Right atrium auricular region (tissue), 2 donors: Measurements from ENCODE around the gene L3HYPDH. TPM values are rescaled to one million over a fixed set of nuclear protein-coding genes. Genes with fewer than 3 reads are reported as not detected.

Experiments
- DNase-seq: peaks from one replicate; pipeline ENCODE4 v3.0.0-alpha.2; 2019; ENCODE audit warnings: low spot score
- H3K27ac ChIP-seq, 2 donors: fragments of 200-600 bp; sonication (generic); 1 replicate in 1 of 2; 2 replicates in 1 of 2; pipeline ENCODE4 v1.5.1; 2016 to 2019
- H3K27me3 ChIP-seq, 2 donors: fragments of 200-600 bp; sonication (generic); one replicate each; pipeline versions ENCODE4 v1.5.1 to v1.6.0; 2017 to 2019
- H3K36me3 ChIP-seq: fragments of 200-600 bp; sonication (generic); one replicate; pipeline ENCODE4 v1.5.1; 2016
- H3K4me1 ChIP-seq, 2 donors: fragments of 200-600 bp; sonication (generic); one replicate each; pipeline versions ENCODE4 v1.5.1 to v1.6.0; 2017 to 2019
- H3K4me3 ChIP-seq, 2 donors: fragments of 200-600 bp; sonication (generic); 1 replicate in 1 of 2; 2 replicates in 1 of 2; pipeline ENCODE4 v1.5.1; 2017 to 2019; ENCODE audit warnings: mild to moderate bottlenecking in 1 of 2, moderate library complexity in 1 of 2
- H3K9me3 ChIP-seq, 2 donors: fragments of 200-600 bp; sonication (generic); one replicate each; pipeline ENCODE4 v1.5.1; 2019
- total RNA-seq, 2 donors: library from RNA; depleted of rRNA; stranded (reverse); fragments of >200 nt; gene quantifications; one replicate each; pipeline ENCODE4 v1.1.0, GENCODE V29; 2016
- TF ChIP-seq, protein P1 (sequence below), 2 donors: fragments of 200-600 bp; sonication (generic); IDR thresholded peaks; one replicate each; pipeline ENCODE4 v1.5.1; 2019; ENCODE audit warnings: antibody characterized with exemption in 2 of 2

The L3HYPDH gene
- total RNA-seq, 2 donors from 2014 or later, result 26.5 to 29.8 TPM

DNA sequence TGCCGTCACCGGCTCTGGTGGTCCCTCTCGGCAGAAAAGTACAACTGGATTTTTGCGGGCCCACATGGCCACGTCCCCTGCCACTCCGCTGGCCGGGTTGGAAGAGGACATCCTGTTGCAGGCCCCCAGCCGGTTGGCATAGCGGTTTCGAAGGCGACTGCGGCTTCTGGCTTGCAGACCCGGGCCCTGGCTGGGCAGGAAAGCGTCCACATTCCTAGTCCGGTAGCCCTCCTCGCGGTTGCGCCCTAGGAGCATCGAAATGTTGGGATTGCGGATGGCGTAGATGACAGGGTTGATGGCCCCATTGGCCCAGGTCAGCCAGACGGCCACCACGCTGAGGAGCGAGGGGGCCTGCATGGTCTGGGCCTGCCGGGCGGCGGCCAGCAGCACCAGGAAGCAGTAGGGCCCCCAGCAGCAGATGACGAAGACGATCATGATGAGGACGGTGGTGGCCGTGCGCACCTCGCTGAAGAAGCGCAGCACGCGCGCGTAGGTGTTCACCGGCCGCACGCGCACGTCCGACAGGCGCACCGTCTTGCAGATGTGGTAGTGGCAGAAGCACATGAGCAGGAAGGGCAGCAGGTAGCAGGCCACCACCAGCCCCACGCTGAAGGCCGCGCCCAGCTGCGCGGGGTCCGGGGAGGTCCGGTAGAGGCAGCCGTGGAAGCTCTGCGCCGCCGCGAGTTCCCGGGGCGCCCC lies 20.3 kb downstream of the L3HYPDH start:
- H3K4me1 ChIP-seq, result peaks cover 0 to 9% of the 10 kb centered on the region in 2 donors
- peak overlapping the region; percentile 57 to 70 for H3K4me3 ChIP-seq
- TF ChIP-seq, protein P1, sequence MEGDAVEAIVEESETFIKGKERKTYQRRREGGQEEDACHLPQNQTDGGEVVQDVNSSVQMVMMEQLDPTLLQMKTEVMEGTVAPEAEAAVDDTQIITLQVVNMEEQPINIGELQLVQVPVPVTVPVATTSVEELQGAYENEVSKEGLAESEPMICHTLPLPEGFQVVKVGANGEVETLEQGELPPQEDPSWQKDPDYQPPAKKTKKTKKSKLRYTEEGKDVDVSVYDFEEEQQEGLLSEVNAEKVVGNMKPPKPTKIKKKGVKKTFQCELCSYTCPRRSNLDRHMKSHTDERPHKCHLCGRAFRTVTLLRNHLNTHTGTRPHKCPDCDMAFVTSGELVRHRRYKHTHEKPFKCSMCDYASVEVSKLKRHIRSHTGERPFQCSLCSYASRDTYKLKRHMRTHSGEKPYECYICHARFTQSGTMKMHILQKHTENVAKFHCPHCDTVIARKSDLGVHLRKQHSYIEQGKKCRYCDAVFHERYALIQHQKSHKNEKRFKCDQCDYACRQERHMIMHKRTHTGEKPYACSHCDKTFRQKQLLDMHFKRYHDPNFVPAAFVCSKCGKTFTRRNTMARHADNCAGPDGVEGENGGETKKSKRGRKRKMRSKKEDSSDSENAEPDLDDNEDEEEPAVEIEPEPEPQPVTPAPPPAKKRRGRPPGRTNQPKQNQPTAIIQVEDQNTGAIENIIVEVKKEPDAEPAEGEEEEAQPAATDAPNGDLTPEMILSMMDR (IDR thresholded peaks at IDR 0.05), result no peak
- no peaks in the 10 kb centered on the region for H3K9me3 ChIP-seq
- H3K36me3 ChIP-seq, result peaks cover 7% of the 10 kb centered on the region
- no peak for DNase-seq
- H3K27me3 ChIP-seq, result no peaks in the 10 kb centered on the region
- peak overlapping the region; percentile 83 to 91 for H3K27ac ChIP-seq

DNA sequence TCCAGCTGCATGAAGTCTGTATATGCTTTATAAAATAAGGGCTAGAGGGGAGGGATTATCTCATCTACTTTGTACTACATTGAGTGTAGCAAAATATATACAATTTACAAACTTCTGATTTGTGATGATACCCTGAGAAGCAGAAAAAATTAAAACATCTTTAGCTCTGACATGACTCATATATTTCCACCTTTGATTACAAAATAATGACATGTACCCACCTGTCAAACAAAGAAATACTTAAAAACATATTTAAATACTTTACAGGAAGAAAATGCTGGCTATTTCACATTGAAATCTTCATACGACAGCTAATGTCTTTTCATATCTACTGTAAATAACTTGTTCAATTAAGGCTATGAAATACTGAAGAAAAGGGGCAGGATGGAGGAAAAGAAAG lies 22.3 kb downstream of the L3HYPDH start:
- no peak overlapping the region for H3K27ac ChIP-seq
- no peak overlapping the region for H3K4me3 ChIP-seq
- TF ChIP-seq, protein P1 (IDR thresholded peaks at IDR 0.05), result no peak
- peaks cover 2% of the 10 kb centered on the region for H3K36me3 ChIP-seq
- no peak for DNase-seq
- H3K4me1 ChIP-seq, result peaks cover 0 to 9% of the 10 kb centered on the region in 2 donors
- H3K27me3 ChIP-seq, result no peaks in the 10 kb centered on the region
- no peaks in the 10 kb centered on the region for H3K9me3 ChIP-seq

- peaks cover 5% of the 10 kb centered on the region for H3K36me3 ChIP-seq
- peaks cover 0 to 9% of the 10 kb centered on the region in 2 donors for H3K4me1 ChIP-seq
- DNase-seq, result no peak
- no peak overlapping the region for H3K27ac ChIP-seq
- H3K27me3 ChIP-seq, result no peaks in the 10 kb centered on the region
- TF ChIP-seq, protein P1 (IDR thresholded peaks at IDR 0.05), result no peak
- H3K4me3 ChIP-seq, result no peak overlapping the region
- H3K9me3 ChIP-seq, result no peaks in the 10 kb centered on the region
Observed at GRCh38 chr14:59460378-59460777, 23.8 kb downstream of the L3HYPDH start.

- Histone ChIP-seq H3K27ac (no peak overlapping the region), H3K9me3 (no peaks in the 10 kb centered on the region), H3K36me3 (peaks cover 5% of the 10 kb centered on the region), H3K4me1 (peaks cover 0 to 7% of the 10 kb centered on the region in 2 donors), H3K4me3 (no peak overlapping the region), H3K27me3 (no peaks in the 10 kb centered on the region)
- no peak for DNase-seq
- TF ChIP-seq, protein P1 (IDR thresholded peaks at IDR 0.05), result no peak
Observed at GRCh38 chr14:59458486-59458885, 25.7 kb downstream of the L3HYPDH start.

DNA sequence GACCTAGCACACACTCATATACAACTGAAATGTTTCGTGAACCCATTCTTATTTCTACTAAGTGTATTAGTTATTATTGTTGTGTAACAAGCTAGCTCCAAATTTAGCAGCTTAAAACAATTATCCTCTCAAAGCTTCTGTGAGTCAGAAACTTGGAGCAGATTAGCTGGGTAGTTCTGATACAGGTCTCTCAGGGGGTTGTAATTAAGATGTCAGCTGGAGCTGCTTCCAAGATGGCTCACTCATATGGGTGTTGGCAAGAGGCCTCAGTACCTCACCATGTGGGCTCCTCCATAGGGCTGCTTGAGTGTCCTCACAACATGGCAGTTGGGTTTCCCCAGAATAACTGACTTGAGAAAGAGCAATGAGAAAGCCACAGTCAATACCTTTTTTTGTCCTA lies 28.8 kb downstream of the L3HYPDH start:
- TF ChIP-seq, protein P1 (IDR thresholded peaks at IDR 0.05), result no peak
- peak overlapping the region in 1 of 2 donors; percentile 75 for H3K27ac ChIP-seq
- H3K36me3 ChIP-seq, result peaks cover 5% of the 10 kb centered on the region
- H3K9me3 ChIP-seq, result no peaks in the 10 kb centered on the region
- H3K4me3 ChIP-seq, result no peak overlapping the region
- no peaks in the 10 kb centered on the region for H3K27me3 ChIP-seq
- peaks cover 0 to 6% of the 10 kb centered on the region in 2 donors for H3K4me1 ChIP-seq
- no peak for DNase-seq

DNA sequence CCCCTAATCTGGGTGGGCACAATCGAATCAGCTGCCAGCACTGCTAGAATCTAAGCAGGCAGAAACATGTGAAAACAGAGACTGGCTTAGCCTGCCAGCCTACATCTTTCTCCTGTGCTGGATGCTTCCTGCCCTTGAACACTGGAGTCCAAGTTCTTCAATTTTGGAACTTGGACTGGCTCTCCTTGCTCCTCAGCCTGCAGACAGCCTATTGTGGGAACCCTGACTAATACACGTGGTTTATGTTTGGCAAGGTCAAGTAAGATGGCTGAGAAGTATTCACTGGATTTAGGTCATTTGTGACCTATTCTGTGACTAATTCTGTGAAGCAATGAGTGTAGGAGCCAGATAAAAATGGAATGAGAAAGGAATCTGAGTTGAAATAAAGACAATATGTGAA lies 30.1 kb downstream of the L3HYPDH start:
- H3K27ac ChIP-seq, result peak overlapping the region; percentile 37 to 75
- no peak overlapping the region for H3K4me3 ChIP-seq
- peaks cover 5% of the 10 kb centered on the region for H3K36me3 ChIP-seq
- DNase-seq, result peak; percentile 73
- H3K9me3 ChIP-seq, result no peaks in the 10 kb centered on the region
- TF ChIP-seq, protein P1 (IDR thresholded peaks at IDR 0.05), result no peak
- H3K27me3 ChIP-seq, result no peaks in the 10 kb centered on the region
- H3K4me1 ChIP-seq, result peaks cover 0 to 6% of the 10 kb centered on the region in 2 donors
